A673 (cell line): ENCODE measurements around the gene PMFBP1. TPM values are rescaled to one million over a fixed set of nuclear protein-coding genes. Genes with fewer than 3 reads are reported as not detected.
"Not testable (repeated sequence)": the region's sequence is repeated elsewhere in the genome, so short reads cannot be mapped to it uniquely, and the experiment has no call there.

ENCODE experiments used
- BruUV-seq: library from RNA; stranded (reverse); fragments of 400-500 nt; replicated peaks from 2 replicates; lab custom pipeline; 2021; lab: Mats Ljungman, UMichigan
- CTCF ChIA-PET: fragments of 300-600 bp; sonication (Branson Sonifier 250); formaldehyde crosslinking; loops from one replicate; lab custom pipeline; 2022; ENCODE audit warnings: antibody characterized with exemption; lab: Charles Lee
- POLR2A ChIA-PET: fragments of 300-600 bp; sonication (Branson Sonifier 250); formaldehyde crosslinking; loops from one replicate; lab custom pipeline; 2022; ENCODE audit warnings: antibody characterized with exemption; ENCODE audit not compliant: low non-redundant PET; lab: Charles Lee
- DNase-seq: peaks from one replicate; pipeline ENCODE4 v3.0.0-alpha.2; 2015; ENCODE audit warnings: low spot score
- H3K27ac ChIP-seq: fragments of 200-600 bp; sonication (generic); 2 replicates; pipeline ENCODE4 v1.5.1; 2016; ENCODE audit warnings: mixed run types, low read depth, mild to moderate bottlenecking, mixed read lengths, antibody characterized with exemption, low read length; ENCODE audit not compliant: poor library complexity, severe bottlenecking
- H3K27me3 ChIP-seq: fragments of 200-600 bp; sonication (generic); replicated peaks from 2 replicates; pipeline ENCODE4 v1.6.1; 2017; ENCODE audit warnings: mixed run types, low read depth, mild to moderate bottlenecking, mixed read lengths, antibody characterized with exemption, low read length; ENCODE audit not compliant: insufficient read depth, poor library complexity
- H3K36me3 ChIP-seq: fragments of 200-600 bp; sonication (generic); 2 replicates; pipeline ENCODE4 v1.6.1; 2016; ENCODE audit warnings: mixed run types, mild to moderate bottlenecking, mixed read lengths, antibody characterized with exemption, low read length; ENCODE audit not compliant: insufficient read depth, poor library complexity, severe bottlenecking
- H3K4me1 ChIP-seq: fragments of 200-600 bp; sonication (generic); 2 replicates; pipeline ENCODE4 v1.6.1; 2017; ENCODE audit warnings: mixed run types, mild to moderate bottlenecking, mixed read lengths, antibody characterized with exemption, low read length; ENCODE audit not compliant: insufficient read depth, poor library complexity, severe bottlenecking
- H3K4me3 ChIP-seq: fragments of 200-600 bp; sonication (generic); 2 replicates; pipeline ENCODE4 v1.5.1; 2016; ENCODE audit warnings: low read depth, mixed run types, mild to moderate bottlenecking, mixed read lengths, low read length; ENCODE audit not compliant: poor library complexity, severe bottlenecking
- H3K9me3 ChIP-seq: fragments of 200-600 bp; sonication (generic); 2 replicates; pipeline ENCODE4 v1.6.1; 2016; ENCODE audit warnings: mixed run types, low read depth, mild to moderate bottlenecking, mixed read lengths, antibody characterized with exemption, low read length; ENCODE audit not compliant: poor library complexity, severe bottlenecking
- EZH2 ChIP-seq: fragments of 200-600 bp; sonication (generic); IDR thresholded peaks from 2 replicates; pipeline ENCODE4 v1.6.1; 2017; ENCODE audit warnings: borderline replicate concordance, low read depth, mild to moderate bottlenecking, mixed read lengths, antibody characterized with exemption, low read length; ENCODE audit not compliant: poor library complexity, severe bottlenecking
- intact Hi-C: fragments of 100-400 bp; cut with micrococcal nuclease; formaldehyde crosslinking; loops from one replicate; pipeline ENCODE4 v1.10.0; 2022; ENCODE audit not compliant: unreplicated experiment
- total RNA-seq: library from RNA; stranded (reverse); gene quantifications from 2 replicates; pipeline ENCODE4 v1.2.3, GENCODE V29; 2021
- TF ChIP-seq, protein P1 (sequence below): fragments of 300-800, 200-600 bp; sonication (generic); conservative IDR thresholded peaks from 2 replicates; pipeline ENCODE4 v1.5.1; 2017; ENCODE audit warnings: low read depth, mild to moderate bottlenecking, antibody characterized with exemption, low read length, moderate library complexity, mixed read lengths

The PMFBP1 gene
- total RNA-seq, 1 experiment from 2014 or later = 1.2 TPM

DNA sequence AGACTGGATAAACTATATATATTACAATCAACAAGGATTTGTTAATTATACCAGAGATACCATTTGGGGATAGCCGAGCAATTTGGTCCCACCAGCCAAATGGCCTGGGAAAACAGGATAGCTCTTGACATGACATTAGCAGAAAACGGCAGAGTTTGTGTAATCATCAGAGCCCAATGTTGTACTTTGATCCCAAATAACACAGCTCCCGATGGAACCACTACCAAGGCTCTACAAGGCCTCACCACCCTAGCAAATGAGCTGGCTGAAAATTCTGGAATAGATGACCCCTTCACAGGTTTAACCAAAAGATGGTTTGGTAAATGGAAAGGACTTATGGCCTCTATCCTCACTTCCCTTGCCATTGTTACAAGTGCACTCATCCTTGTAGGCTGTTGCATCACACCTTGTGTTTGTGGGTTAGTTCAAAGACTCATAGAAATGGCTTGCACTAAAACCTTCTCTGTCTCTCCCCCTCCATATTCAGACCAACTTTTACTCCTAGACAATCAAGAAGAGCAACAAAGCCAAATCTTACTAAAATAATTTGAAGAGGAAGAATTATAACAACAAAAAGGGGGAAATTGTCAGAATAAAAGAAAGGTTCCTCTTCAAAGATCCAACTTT is 88.1 kb downstream of the PMFBP1 start:
- ChIA-PET POLR2A (no interaction called here), CTCF (no interaction called here)
- H3K9me3 ChIP-seq = peaks cover 9% of the 10 kb centered on the region
- no peak for TF ChIP-seq EZH2
- TF ChIP-seq, protein P1, sequence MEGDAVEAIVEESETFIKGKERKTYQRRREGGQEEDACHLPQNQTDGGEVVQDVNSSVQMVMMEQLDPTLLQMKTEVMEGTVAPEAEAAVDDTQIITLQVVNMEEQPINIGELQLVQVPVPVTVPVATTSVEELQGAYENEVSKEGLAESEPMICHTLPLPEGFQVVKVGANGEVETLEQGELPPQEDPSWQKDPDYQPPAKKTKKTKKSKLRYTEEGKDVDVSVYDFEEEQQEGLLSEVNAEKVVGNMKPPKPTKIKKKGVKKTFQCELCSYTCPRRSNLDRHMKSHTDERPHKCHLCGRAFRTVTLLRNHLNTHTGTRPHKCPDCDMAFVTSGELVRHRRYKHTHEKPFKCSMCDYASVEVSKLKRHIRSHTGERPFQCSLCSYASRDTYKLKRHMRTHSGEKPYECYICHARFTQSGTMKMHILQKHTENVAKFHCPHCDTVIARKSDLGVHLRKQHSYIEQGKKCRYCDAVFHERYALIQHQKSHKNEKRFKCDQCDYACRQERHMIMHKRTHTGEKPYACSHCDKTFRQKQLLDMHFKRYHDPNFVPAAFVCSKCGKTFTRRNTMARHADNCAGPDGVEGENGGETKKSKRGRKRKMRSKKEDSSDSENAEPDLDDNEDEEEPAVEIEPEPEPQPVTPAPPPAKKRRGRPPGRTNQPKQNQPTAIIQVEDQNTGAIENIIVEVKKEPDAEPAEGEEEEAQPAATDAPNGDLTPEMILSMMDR = no peak
- H3K27me3 ChIP-seq = no peaks in the 10 kb centered on the region
- BruUV-seq = no TSS peak
- H3K4me3 ChIP-seq = no peak overlapping the region
- no peak overlapping the region for H3K27ac ChIP-seq
- peaks cover 40% of the 10 kb centered on the region for H3K36me3 ChIP-seq
- intact Hi-C loops = no loop called here
- DNase-seq = no peak
- H3K4me1 ChIP-seq = no peaks in the 10 kb centered on the region

DNA sequence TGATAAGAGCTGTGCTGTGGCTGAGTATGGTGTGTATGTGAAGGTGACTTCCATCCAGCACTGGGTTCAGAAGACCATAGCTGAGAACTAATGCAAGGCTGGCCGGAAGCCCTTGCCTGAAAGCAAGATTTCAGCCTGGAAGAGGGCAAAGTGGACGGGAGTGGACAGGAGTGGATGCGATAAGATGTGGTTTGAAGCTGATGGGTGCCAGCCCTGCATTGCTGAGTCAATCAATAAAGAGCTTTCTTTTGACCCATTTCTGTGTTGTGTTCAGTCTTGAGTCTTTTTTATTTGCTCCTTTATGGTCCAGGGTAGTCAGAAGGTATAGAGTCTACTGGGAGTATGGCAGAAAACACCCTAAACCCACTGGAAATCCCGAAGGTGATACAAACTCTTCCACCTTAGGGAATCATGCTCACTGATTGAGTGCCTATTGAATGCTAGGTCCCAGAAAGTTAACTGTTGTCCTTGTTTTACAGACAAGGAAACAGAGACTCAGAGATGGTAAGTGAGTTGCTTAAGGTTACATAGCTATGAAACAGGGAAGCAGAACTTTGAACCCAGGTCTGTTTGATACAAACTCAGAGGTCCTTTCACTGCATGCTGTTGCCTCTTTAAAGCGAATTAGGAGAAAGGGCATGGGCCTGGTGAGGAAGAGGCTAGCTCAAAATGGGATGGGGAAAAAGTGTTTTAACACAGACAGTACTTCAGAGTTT is 94.8 kb downstream of the PMFBP1 start:
- H3K9me3 ChIP-seq, H3K4me3 ChIP-seq, DNase-seq, BruUV-seq, POLR2A ChIA-PET, H3K27ac ChIP-seq, intact Hi-C loops, H3K4me1 ChIP-seq, H3K36me3 ChIP-seq, H3K27me3 ChIP-seq: not testable (repeated sequence)
- CTCF ChIA-PET = interaction anchor here (0.7 kb wide), 1 partner anchor 39 kb away, joined by 4 read pairs; no protein-coding TSS in a partner anchor

DNA sequence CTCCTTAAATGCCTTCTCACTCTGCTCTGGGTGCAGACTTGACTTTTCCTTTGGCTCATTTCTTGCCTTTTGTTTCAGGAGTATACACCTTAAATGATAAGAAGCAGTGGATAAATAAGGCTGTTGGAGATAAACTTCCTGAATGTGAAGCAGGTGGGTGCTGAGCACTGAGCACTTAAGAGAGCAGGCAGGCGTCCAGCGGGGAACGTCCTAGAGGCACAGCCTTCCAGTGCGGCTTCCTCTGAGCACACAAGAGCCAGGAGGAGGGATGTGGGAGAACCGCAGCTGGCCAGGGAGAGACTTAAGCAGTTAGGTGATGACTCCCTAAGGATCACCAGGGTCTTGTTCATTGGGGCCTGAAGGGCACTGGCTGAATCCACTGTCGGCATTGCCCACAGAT is 96.9 kb downstream of the PMFBP1 start:
- H3K27ac ChIP-seq, CTCF ChIA-PET, BruUV-seq, POLR2A ChIA-PET, H3K27me3 ChIP-seq, H3K36me3 ChIP-seq, H3K4me3 ChIP-seq, DNase-seq, H3K9me3 ChIP-seq, H3K4me1 ChIP-seq, intact Hi-C loops: not testable (repeated sequence)

DNA sequence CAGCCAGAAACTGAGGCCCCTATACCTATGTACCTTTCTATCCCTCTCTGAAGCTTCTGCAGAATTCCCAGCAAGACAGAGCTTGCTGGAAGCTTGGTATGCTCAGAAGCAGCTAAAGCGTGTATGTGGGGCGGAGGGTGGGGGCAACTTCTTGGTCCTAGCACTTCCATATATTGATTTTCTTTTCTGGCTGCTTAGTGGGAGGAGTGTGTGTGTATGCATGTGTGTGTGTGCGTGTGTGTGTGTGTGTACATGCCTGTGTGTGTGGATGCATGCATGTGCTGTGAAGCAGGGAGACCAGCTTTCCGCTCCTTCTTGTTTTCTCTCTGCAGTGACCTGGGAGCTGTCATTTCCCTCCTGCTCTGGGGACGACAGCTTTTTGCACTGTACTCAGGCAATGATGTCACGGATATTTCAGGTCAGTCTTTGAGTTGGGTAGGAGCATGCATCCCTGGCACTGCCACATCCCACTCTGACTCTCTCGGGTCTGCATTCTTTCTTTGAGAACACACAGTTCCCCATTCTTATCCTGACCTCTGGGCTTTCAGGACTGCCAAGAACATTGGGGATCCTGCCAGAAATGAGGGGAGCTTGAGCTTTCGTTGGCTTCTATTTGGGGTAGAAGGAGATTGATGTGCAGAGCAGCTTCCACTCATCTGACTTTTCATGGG is 98.3 kb downstream of the PMFBP1 start:
- Histone ChIP-seq H3K27me3 (no peaks in the 10 kb centered on the region), H3K36me3 (no peaks in the 10 kb centered on the region), H3K4me3 (no peak overlapping the region), H3K4me1 (no peaks in the 10 kb centered on the region), H3K27ac (no peak overlapping the region), H3K9me3 (no peaks in the 10 kb centered on the region)
- intact Hi-C loops = no loop called here
- no peak for DNase-seq
- ChIA-PET POLR2A (no interaction called here), CTCF (no interaction called here)
- TF ChIP-seq, protein P1 = no peak
- no peak for TF ChIP-seq EZH2
- no TSS peak for BruUV-seq
